GM19395 (cell line): ENCODE measurements around the gene PRCP.

Experiments
- ATAC-seq: cut with Tn5 transposase; IDR thresholded peaks from one replicate; pipeline ENCODE4 v1.9.1; 2021; ENCODE audit warnings: mild to moderate bottlenecking, moderate library complexity; ENCODE audit not compliant: unreplicated experiment

PRCP gene

DNA sequence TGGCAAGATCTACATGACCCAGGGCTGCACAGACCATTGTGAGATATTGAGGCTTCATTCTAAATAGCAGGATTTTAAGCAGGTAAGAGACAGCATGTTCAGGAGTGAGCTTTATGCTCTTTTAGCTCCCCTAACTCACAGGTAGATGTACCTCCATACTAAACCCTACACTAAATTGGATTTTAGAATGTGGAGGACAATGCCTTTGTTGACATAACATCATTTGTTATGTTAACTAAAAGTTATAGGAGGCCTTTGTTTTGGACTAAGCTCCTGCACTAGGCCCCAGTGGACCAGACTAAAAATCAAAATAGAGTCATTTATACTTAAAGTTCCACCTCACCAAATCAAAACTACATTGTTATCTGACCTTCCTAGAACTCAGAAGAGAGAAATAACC lies 8.1 kb upstream of the PRCP start:
- ATAC-seq = no peak

DNA sequence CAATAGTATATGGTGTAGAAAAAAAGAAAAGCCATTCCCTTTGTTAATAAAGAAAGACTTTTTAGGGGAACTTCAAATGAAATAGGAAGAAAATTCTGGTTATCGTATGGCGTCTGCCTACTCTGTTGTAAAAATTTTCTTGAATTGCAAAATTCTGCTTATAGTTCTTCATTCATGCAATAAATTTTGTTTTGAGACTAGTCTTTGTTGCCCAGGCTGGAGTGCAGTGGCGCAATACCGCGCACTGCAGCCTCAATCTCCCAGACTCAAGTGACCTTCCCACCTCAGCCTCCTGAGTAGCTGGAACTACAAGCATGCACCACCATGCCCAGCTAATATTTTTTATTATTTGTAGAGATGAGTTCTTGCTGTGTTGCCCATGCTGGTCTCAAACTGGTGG lies 7.1 kb upstream of the PRCP start:
- ATAC-seq = no peak

DNA sequence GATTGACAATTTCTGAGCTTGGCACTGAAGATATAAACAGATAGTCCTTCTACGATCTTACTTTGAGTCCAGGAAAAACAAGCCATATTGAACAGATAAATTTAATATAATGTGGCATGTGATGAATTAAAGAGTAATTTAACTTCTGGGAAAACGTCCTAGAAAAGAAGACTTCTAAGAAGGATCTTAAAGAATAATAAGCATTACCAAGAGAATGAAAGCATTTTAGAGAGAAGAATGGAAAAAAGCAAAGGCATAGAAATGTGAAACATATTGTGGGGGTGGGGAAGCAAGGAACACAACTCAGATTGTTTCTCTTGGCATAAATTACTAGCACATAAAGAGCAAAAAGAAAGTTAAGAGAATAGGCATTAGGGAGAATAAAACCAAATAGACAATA lies 6.7 kb upstream of the PRCP start:
- ATAC-seq = no peak

DNA sequence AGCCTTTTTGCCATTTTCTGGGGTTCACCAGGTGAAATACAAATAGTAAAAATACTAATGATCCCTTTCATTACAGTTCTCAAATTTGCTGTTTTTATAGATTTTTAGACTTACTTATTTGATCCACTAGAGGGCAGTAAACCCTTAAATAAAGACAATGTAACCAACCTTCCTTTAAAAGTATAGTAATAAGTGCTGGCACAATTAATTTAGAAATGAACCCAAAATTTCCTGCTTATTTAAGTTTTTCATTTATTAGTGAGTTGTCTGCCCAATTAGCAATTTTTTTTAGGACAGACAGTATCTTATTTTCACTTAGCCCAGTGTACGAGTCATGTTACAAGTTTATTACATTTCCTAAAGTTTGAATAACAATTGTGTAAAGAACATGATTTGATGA lies 6.0 kb upstream of the PRCP start:
- ATAC-seq = no peak

DNA sequence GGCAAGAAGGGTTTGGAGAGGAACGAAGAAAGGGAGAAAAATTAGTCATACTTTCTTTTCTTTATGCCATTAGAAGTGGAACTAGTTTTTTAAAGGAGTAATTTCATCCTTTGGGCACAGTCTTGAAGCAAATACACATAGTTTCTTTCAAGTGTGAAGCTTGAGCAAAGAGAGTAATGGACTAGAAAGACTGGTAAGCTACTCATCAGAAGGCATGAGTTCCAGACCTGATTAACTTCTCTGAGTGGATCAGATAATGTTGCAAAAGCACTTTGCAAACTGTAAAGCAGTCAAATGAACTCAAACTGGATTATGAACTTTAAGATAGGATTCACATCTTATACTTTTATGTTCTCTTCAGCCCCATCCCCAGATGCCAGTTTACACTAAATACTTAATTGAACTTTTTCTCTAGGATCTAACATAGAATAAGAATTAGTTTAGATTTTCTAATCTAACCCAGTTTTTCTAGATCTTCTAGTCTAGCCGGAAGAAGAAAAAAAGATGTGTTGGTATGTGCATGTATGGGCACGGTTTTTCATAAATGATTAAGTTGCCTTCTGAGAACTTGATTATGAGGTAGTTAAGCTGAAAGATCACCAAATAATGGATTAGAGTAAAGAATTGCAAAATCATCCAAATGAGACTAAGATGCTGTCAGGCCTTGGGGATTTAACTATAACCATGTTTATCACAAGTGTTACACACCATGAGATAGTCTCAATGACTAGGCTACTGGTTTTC lies 3.8 kb upstream of the PRCP start:
- no peak for ATAC-seq

DNA sequence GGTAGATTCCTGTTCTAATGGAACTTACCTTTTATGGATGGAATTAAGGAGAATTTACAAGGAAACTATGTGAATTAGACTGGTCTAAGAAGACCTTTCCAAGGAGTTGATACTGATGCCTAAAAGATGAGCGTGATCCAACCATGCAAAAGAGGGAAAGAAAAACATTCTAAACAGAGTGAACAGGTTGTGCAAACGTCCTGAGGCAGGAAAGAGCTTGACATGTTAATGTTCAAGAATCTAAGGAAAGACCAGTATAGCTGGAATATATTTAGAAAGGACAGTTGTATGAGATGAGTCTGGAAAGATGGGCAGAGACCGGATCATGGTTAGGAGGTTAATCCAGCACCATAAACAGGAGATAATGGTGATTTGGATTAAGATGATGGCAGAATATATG lies 2.6 kb upstream of the PRCP start:
- no peak for ATAC-seq

DNA sequence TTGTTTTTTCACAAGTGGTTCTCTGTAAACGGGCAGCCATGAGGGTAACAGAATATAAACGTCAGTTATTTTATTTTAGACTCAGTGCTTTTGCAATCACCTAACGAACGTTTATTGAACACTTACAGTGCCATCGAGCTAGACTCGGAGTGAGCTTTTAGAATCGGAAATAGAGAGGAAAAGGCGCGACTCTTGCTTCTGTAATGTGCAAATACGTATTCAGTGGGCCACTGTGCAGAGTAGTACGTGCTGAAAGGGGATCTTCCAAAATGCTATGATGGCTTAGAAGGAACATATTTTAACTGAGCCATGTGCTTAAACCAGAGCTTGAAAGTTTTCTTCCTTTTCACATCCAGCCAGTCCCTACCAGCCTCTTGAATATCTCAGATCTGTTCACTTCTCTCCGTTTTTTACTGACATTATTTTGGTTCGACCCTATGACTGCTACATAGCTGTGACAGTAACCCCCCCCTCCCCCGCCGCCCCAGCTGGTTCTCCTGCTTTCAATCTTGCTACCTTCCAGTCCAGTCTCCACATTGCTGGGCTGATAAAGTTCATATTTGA lies 1.8 kb upstream of the PRCP start:
- no peak for ATAC-seq

DNA sequence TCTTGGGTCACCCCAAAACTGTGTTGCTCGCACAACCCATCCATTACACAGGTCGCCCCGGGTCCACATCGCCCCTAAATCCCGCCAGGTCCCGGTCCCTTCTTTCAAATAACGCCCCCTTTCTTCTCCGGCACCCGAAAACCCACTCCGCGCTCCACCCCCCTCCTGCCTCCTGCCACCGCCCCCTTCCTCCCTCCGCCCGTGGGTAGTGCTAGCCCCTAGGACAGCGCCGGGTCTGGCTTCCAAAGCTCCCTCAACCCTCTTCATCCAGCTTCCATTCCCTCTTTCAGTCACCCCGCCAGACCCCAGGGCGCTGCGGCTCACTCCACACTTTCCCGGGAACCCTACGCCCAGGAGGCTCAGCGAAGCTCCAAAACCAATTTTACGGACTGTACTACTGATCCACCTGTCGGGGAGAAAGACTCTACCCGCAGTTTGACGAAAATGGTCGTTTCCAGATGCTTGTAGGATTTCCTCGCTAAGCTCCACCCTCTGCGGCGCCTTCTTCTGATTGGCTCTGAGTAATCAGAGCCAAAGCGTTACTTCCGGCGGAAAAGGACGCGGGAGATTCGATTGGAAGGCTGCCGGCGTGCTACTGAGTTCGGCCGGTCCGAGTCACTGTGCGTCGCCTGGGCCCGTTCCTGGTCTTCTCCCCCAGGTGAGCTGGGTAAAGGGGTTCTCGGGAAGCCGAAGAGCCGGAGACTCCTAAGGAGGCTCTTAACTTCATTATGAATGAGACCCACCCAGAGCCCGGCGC lies 1.1 kb upstream of the PRCP start, which contains the start of gene DDIAS:
DDIAS (plus strand) TSS at position 572 of the 757 bp plus-strand sequence. CDS start 13,003 bp downstream, outside the sequence.
- ATAC-seq = peak; percentile 72

DNA sequence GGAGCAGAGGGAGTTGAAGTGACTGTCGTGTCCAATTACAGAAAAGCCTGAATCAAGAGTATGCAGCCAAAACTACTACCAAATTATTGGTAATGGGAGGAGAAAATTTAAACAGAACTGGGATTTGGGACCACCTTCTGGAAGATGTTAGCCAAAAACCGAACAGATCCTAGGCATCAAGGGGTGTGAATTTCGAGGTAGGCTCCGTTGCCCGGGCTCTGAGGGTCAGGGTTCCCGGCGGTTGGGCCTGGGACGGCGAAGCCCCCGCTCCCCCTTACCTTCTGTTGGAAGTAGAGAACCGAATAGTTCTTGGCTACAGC lies 313 bp downstream of the PRCP start:
- ATAC-seq = peak; percentile 5

DNA sequence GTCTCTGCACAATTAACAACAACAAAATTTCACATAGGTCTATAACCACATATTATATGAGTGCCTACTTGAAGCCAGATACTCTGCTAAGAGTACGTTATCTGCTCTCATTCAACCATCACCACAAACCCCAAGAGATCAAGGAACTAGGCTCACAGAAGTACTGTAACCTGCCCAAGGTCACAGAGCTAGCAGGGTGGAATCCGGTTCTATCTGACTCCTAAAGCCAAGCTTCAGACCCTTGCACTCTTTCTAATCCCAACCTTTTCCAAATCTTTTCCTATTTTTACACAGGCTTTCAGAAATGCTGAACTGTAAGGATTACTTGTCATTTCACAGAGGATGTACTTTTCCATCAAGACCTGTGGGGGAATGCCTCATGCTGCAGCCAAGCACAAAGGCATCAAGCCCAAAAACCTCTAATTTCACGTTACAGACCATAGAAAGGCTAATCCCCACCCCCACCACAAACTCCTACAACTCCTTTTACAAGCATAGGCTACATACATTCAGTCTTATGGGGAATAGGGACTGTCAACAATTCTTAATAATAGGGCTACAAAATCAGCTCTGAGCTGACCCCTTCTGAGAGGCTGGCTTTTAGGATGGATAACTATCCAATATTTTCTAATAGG lies 927 bp downstream of the PRCP start:
- no peak for ATAC-seq

DNA sequence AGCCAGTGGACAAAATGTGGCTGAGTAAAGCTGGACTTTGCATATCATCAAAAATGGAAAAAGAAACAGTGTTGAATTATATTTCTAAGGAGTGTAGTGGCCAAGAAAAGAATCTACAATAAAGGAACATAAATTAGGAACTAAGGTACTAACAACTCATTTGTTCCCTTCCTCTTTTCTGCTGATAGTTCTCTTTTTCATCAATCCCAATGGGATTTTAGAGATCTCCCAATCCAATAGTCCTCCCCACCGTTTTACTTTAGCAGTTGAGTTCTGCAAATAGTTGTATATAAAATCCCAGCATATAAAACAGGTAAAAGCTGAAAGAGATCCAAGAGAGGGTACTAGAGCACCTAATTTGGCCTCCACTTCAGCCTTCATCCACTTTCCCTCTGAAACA lies 2.0 kb downstream of the PRCP start:
- ATAC-seq = no peak

DNA sequence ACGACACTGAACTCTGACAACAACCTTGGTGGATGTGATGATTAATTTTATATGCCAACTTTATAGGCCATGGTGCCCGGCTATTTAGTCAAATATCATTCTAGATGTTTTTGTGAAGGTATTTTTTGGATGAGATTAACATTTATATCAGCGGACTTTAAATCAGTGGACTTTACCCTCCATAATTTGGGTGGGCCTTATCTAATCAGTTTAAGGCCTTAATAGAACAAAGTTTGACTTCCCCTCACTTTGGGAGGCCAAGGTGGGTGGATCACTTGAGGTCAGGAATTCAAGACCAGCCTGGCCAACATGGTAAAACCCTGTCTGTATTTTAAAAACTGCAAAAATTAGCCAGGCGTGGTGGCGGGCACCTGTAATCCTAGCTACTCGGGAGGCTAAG lies 4.0 kb downstream of the PRCP start:
- ATAC-seq = no peak

DNA sequence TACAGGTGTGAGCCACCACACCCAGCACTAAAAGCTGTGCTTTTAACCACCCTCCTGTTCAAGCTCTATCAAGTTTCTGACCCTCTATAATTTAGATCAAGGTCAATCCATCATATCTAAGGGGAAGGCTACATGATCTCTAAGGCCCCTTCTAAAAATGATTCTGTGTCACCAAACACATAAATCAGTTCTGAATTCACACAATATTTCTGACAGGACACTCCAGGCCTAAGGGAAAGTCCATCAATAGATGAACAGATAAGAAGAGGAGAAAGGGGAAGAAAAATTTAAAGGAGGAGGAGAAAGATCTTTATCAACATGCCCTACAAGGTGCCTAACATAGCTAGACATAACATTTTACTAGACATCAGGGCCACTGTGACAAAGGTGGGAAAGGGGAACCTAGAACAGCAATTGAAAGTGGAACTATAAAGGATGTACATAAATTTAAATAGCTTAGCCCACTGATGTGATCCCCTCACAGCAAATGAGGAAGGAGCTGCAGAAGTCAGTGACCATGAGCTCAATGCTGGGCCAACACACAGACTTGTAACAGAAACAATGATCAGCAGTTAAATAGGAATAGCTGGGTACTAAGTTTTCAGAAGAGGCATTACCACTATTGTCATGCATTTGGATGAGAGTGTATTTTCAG lies 4.7 kb downstream of the PRCP start:
- peak; percentile 36 for ATAC-seq

DNA sequence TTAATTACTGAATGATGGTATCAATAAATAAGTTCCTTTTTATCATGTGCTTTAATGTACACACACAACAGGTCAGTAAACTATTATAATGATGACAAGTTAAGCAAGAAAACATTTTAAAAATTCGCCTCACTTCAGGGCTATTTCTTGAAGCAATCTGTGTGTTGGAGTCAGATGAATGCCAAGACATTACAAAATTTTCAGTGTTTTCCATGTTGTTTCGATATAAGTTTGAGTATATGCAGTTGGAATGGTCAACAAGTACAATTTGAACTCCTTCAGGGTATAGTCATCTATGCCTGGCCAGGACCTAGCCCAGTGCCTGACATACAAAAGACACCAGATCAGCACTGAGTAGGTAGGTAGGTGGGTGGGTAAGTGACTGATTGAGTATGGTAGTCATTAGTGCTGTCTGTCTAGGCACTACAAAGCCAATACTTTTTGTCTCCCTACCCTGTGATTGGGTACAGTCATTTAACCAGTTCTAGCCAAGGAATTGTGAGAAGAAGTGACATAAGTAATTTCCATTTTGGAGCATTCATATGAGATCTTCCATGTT lies 7.5 kb downstream of the PRCP start:
- no peak for ATAC-seq

DNA sequence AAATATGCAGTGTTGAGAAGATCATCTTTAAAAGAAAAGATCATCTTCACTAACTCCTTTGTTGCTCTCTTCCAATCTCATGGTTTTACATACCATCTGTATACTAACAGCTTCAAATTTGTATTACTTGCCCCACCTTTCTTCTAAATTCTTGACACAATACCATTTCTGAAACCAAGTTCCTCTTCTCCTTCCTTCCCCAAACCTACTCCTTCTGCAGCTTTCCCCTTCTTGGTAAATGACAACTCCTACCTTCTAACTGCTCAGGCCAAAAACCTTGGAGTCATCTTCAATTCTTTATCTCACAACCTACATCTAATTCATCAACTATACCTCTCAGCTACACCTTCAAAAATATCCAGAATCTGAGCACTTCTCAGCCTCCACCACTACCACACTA lies 9.3 kb downstream of the PRCP start:
- ATAC-seq = no peak

DNA sequence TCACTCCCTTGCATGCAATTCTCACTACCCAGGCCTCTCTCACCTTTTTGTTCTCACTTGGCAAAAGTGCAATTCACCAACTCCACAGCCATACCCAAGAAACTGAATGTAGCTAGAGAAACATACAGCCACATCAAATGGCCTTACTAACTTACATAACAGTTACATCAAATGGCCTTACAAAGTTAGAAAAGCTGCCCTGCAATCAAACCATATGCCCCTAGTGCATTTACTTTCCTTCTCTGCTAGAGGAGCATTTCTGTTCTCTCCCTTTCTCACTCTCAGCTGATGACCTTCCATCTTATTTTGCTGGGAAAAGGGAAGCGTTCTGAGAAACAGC lies 10.3 kb downstream of the PRCP start:
- no peak for ATAC-seq

DNA sequence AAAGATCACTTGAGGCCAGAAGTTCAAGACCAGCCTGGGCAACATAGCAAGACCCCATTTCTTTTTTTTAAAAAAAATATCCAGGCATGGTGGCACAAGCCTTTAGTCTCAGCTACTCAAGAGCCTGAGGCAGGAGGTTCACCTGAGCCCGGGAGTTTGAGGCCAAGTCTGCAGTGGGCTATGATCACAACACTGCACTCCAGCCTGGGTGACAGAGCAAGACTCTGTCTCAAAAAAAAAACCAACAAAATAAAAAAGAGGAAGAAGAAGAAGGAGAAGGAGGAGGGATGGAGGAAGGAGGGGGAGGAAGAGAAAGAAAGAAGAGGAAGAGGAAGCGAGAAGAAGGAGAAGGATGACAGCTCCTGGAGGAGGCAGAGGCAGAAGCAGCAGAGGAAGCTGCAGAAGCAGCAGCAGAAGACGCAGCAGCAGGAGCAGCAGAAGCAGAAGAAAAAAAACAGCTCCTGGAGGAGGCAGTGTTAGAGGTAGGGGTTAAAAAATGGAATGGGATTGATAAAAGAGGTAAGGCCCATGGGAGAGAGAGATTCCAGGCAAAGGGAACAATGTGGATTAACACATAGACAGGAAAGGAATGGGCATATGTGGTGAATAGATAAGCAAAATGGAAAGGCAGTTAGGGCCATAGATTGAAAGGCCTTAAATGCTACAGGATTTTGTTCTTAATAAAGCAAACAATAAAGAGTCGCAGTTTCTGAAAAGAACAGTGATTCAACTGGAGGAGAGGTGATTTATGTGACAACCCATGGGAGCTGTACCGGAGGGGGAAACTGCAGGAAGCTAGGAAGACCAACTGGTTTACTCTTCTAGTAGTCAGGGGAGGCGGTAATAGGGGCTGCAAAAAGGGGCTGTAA lies 10.9 kb downstream of the PRCP start:
- no peak for ATAC-seq

DNA sequence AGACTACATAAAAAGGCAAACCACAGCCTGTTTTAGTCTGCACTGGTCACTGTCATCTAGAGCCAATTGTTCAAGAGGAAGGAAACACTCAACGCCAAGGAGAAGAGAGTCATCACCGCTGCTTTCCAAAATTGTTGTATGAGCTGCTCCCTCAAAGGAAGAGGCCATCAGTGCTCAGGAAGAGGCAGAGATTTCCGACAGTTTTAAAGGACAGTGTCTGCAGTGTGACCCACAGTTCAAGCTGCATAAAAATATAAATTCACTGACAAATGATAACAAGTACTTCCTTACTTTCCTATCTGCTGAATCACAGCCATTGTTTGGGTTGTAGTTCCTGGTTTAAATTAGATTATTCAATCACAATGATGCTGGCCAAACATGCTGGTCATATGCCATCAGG lies 16.4 kb downstream of the PRCP start:
- no peak for ATAC-seq

DNA sequence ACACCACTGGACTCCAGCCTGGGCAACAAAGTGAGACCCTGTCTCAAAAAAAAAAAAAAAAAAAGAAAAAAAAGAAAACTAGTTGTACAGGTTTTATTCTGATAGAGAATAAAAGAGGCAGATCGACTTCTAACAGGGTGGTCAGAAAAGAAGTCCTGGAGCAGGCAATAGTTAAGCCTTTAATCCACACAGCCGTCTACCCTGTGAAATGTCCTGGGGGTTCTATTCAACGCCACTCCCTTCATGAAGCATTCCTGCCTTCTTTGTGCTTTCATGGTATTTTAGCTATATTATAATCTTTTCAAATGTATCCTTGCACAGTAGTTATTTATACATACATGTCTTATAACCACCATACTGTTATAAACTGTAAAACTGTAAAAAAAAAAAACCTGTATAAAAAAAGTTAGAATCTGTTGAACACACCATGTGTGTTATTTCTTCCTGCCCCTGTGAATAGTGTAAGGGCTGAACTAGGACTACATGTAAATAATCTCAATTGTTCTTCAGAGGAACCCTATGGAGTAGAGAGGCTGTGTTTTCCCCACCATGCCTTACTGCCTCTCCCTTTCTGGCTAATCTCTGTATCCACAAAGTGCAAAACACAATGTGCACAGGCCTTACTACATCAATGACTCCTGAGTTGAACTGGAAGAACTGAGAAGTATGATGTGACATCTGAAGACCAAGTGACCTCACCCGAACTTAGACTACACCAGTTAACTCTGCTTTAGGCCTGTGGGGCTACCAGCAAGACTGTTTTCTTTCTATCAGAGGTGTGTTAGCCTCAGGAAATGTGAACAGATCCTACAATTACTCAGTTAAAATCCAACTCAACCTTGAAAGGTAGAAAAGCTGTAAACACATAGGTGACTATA lies 25.3 kb downstream of the PRCP start:
- ATAC-seq = no peak
